ENCODE measurements around the gene DAZAP2.

DAZAP2 gene

DNA sequence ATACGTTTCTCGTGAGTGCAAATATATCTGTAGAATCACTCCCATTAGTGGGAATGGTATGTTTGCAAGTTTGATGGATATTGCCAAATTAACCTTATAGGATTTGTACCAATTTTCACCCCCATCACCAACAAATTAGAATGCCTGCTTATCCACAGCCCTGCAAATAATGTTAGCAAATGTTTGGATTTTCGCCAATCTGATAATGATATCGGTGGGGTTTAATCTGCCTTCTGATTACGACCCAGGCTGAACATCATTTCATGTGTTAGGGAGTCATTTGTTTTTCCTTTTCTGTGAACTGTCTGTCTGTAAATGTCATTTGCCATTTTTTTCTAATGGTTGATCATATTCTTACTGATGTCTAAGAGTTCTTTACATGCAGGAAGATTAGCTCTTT lies 4.1 kb upstream of the DAZAP2 start:
- no peak overlapping the region for H3K4me3 ChIP-seq (replicated peaks; ENCODE audit: low read depth, low read length)
- TF ChIP-seq, protein P1, sequence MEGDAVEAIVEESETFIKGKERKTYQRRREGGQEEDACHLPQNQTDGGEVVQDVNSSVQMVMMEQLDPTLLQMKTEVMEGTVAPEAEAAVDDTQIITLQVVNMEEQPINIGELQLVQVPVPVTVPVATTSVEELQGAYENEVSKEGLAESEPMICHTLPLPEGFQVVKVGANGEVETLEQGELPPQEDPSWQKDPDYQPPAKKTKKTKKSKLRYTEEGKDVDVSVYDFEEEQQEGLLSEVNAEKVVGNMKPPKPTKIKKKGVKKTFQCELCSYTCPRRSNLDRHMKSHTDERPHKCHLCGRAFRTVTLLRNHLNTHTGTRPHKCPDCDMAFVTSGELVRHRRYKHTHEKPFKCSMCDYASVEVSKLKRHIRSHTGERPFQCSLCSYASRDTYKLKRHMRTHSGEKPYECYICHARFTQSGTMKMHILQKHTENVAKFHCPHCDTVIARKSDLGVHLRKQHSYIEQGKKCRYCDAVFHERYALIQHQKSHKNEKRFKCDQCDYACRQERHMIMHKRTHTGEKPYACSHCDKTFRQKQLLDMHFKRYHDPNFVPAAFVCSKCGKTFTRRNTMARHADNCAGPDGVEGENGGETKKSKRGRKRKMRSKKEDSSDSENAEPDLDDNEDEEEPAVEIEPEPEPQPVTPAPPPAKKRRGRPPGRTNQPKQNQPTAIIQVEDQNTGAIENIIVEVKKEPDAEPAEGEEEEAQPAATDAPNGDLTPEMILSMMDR (IDR thresholded peaks at IDR 0.05; ENCODE audit: low read depth, low read length, missing control alignments): no peak

DNA sequence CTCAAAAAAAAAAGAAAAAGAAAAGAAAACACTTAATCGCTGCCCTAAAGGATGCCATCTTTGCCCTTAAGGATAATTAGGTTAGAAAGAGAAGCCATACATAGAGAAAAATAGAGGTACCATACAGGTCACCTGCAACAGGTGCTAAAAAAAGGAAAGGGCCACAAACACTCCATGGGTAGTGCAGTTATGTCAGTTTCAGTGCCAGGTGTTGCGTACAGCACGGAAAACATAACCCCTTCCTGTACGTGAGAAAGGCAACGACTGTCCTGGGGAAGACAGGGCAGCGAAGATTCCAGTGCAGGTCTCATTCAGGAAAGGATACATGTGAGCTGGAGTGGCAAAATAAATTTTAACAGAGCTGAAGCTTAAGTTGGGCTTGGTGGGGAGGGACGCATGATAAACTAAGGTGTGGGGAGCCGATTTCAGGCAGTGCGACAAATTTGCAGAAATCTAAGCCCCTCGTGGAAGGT lies 553 bp upstream of the DAZAP2 start:
- peak overlapping the region; percentile 96 for H3K4me3 ChIP-seq (replicated peaks; ENCODE audit: low read depth, low read length)
- TF ChIP-seq, protein P1 (IDR thresholded peaks at IDR 0.05; ENCODE audit: low read depth, low read length, missing control alignments): no peak
- no peak for DNase-seq (ENCODE audit: extremely low read depth, low read depth)

More for the DNA sequence above, 4.1 kb upstream of the DAZAP2 start:
- DNase-seq (ENCODE audit: extremely low read depth, low read depth): no peak

DNA sequence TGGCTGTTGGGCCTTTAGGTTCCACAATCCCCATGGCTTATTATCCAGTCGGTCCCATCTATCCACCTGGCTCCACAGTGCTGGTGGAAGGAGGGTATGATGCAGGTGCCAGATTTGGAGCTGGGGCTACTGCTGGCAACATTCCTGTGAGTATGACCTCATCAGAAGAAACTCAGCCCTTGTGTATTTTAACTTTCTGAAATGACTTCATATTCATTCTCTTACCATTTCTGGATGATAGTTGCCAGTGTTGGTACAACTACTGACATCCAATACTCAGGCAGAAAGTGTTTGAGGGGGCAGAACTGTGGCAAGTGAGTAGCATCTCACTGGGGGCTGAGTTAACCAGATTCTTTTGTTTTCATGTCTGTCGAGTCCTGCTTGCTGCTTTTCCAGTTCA lies 2.3 kb downstream of the DAZAP2 start:
- no peak for DNase-seq (ENCODE audit: extremely low read depth, low read depth)
- H3K4me3 ChIP-seq (replicated peaks; ENCODE audit: low read depth, low read length): no peak overlapping the region
- TF ChIP-seq, protein P1 (IDR thresholded peaks at IDR 0.05; ENCODE audit: low read depth, low read length, missing control alignments): no peak

DNA sequence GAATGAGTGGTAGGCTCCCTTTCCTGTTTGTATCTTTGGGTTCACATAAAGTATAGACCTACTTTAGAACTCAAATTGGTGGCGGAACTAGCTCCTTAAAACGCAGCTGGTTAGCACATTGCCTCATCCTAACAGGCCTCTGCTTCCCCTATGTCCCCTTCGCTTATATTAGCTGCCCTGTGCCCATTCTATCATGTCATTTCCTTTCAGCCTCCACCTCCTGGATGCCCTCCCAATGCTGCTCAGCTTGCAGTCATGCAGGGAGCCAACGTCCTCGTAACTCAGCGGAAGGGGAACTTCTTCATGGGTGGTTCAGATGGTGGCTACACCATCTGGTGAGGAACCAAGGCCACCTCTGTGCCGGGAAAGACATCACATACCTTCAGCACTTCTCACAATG lies 3.5 kb downstream of the DAZAP2 start:
- TF ChIP-seq, protein P1 (IDR thresholded peaks at IDR 0.05; ENCODE audit: low read depth, low read length, missing control alignments): no peak
- no peak for DNase-seq (ENCODE audit: extremely low read depth, low read depth)
- no peak overlapping the region for H3K4me3 ChIP-seq (replicated peaks; ENCODE audit: low read depth, low read length)

DNA sequence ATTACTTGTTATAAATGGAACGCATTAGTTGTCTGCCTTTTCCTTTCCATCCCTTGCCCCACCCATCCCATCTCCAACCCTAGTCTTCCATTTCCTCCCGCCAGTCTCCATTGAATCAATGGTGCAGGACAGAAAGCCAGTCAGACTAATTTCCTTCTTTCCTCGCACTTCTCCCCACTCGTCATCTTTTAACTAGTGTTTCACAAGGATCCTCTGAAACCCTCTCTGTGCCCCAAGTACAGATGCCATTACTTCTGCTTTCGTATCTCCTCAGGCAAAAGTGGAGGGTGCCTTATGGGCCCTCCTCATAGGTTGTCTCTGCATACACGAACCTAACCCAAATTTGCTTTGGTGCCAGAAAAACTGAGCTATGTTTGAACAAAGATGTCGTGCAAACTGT lies 4.2 kb downstream of the DAZAP2 start:
- H3K4me3 ChIP-seq (replicated peaks; ENCODE audit: low read depth, low read length): no peak overlapping the region
- TF ChIP-seq, protein P1 (IDR thresholded peaks at IDR 0.05; ENCODE audit: low read depth, low read length, missing control alignments): no peak
- no peak for DNase-seq (ENCODE audit: extremely low read depth, low read depth)

DNA sequence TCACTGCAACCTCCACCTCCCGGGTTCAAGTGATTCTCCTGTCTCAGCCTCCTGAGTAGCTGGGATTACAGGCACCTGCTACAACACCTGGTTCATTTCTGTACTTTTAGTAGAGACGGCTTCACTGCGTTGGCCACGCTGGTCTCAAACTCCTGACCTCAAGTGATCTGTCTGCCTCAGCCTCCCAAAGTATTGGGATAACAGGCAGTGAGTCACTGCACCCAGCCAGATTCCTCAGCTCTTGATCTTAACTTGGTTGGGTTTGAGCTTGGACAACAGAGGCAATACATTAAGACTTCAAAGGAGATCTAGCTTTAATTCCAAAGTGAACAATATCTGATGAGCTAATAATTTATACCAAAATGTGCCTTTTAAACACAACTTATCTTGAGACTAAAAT lies 5.6 kb downstream of the DAZAP2 start:
- no peak overlapping the region for H3K4me3 ChIP-seq (replicated peaks; ENCODE audit: low read depth, low read length)
- no peak for DNase-seq (ENCODE audit: extremely low read depth, low read depth)
- TF ChIP-seq, protein P1 (IDR thresholded peaks at IDR 0.05; ENCODE audit: low read depth, low read length, missing control alignments): no peak

All from HFF-Myc (cell line).